ENCODE measurements around the gene CD72. TPM values are rescaled to one million over a fixed set of nuclear protein-coding genes. Genes with fewer than 3 reads are reported as not detected.
"Not testable (repeated sequence)": the region's sequence is repeated elsewhere in the genome, so short reads cannot be mapped to it uniquely, and the experiment has no call there.

Gene CD72
- total RNA-seq, 1 donor from 2014 or later: 0.89 TPM

- ATAC-seq (no peak), DNase-seq (ENCODE audit: missing footprints) (no peak)
- intact Hi-C loops (cut with DNase I): no loop called here
Measured at GRCh38 chr9:35629597-35629996, 11.4 kb upstream of the CD72 start.

- ATAC-seq (no peak), DNase-seq (ENCODE audit: missing footprints) (no peak)
- intact Hi-C loops (cut with DNase I): no loop called here
Measured at GRCh38 chr9:35628389-35628991, 10.3 kb upstream of the CD72 start.

GRCh38 chr9:35627575-35627974, 9.4 kb upstream of the CD72 start:
- no peak for ATAC-seq
- DNase-seq (ENCODE audit: missing footprints): no peak
- intact Hi-C loops (cut with DNase I): no loop called here

- intact Hi-C loops (cut with DNase I): no loop called here
- no peak for DNase-seq (ENCODE audit: missing footprints)
- ATAC-seq: no peak
Measured at GRCh38 chr9:35619800-35620158, 1.6 kb upstream of the CD72 start.

GRCh38 chr9:35618854-35619799, 914 bp upstream of the CD72 start:
- ATAC-seq (peak; percentile 33), DNase-seq (ENCODE audit: missing footprints) (no peak)
- intact Hi-C loops (cut with DNase I): no loop called here

- DNase-seq (ENCODE audit: missing footprints): no peak
- ATAC-seq: no peak
- intact Hi-C loops (cut with DNase I): no loop called here
Measured at GRCh38 chr9:35617548-35617947, 665 bp downstream of the CD72 start.

- ATAC-seq: peak; percentile 49
- DNase-seq (ENCODE audit: missing footprints): peak; percentile 86
- intact Hi-C loops (cut with DNase I): no loop called here
Measured at GRCh38 chr9:35616681-35617459, 1.3 kb downstream of the CD72 start.

GRCh38 chr9:35615981-35616680, 2.1 kb downstream of the CD72 start:
- DNase-seq (ENCODE audit: missing footprints): no peak
- intact Hi-C loops (cut with DNase I): no loop called here
- ATAC-seq: no peak

GRCh38 chr9:35612843-35613242, 5.4 kb downstream of the CD72 start:
- ATAC-seq: no peak
- intact Hi-C loops (cut with DNase I): no loop called here
- no peak for DNase-seq (ENCODE audit: missing footprints)

- intact Hi-C loops (cut with DNase I); DNase-seq (ENCODE audit: missing footprints); ATAC-seq: not testable (repeated sequence)
Measured at GRCh38 chr9:35612066-35612465, 6.1 kb downstream of the CD72 start.

- ATAC-seq: peak; percentile 42
- intact Hi-C loops (cut with DNase I): no loop called here
- no peak for DNase-seq (ENCODE audit: missing footprints)
Measured at GRCh38 chr9:35611230-35611797, 6.9 kb downstream of the CD72 start.

GRCh38 chr9:35609820-35610163, 8.4 kb downstream of the CD72 start:
- intact Hi-C loops (cut with DNase I): no loop called here
- DNase-seq (ENCODE audit: missing footprints) (no peak), ATAC-seq (no peak)

GRCh38 chr9:35609001-35609819, 9.0 kb downstream of the CD72 start:
- intact Hi-C loops (cut with DNase I): no loop called here
- no peak for ATAC-seq
- no peak for DNase-seq (ENCODE audit: missing footprints)

GRCh38 chr9:35608221-35608620, 10.0 kb downstream of the CD72 start:
- intact Hi-C loops (cut with DNase I): no loop called here
- ATAC-seq (no peak), DNase-seq (ENCODE audit: missing footprints) (no peak)

GRCh38 chr9:35606726-35607125, 11.5 kb downstream of the CD72 start:
- intact Hi-C loops (cut with DNase I): no loop called here
- DNase-seq (ENCODE audit: missing footprints) (no peak), ATAC-seq (no peak)

GRCh38 chr9:35606138-35606504, 12.1 kb downstream of the CD72 start:
- DNase-seq (ENCODE audit: missing footprints): no peak
- ATAC-seq: no peak
- intact Hi-C loops (cut with DNase I): no loop called here

- ATAC-seq: no peak
- peak; percentile 74 for DNase-seq (ENCODE audit: missing footprints)
- intact Hi-C loops (cut with DNase I): loop anchor here (2.0 kb wide), 2 partner anchors 41 to 53 kb away; partner anchors contain the start of genes CCDC107 and RMRP
Measured at GRCh38 chr9:35605351-35606137, 12.7 kb downstream of the CD72 start.

All from Right ventricle myocardium inferior (tissue), 1 donor.